ENCODE data around the gene DDAH2.

Gene DDAH2

GRCh38 chr6:31728767-31729514 lies at the start of gene DDAH2:
TSS of gene DDAH2 (minus strand) at chr6:31729299. CDS start at chr6:31729161, 138 bp downstream.
- DNase-seq (ENCODE audit: low read depth) = no peak

- DNase-seq (ENCODE audit: low read depth) = no peak
Observed at GRCh38 chr6:31778193-31778592, 49.1 kb upstream of the DDAH2 start.

- DNase-seq (ENCODE audit: low read depth) = no peak
Observed at GRCh38 chr6:31777667-31778050, 48.6 kb upstream of the DDAH2 start.

GRCh38 chr6:31776989-31777666 lies 48.0 kb upstream of the DDAH2 start, which contains the start of gene VWA7:
TSS of gene VWA7 (minus strand) at chr6:31777328. CDS start at chr6:31776779, 549 bp downstream.
- DNase-seq (ENCODE audit: low read depth) = no peak

GRCh38 chr6:31776485-31776988 lies 47.4 kb upstream of the DDAH2 start:
- no peak for DNase-seq (ENCODE audit: low read depth)

GRCh38 chr6:31775633-31776484 lies 46.8 kb upstream of the DDAH2 start:
- DNase-seq (ENCODE audit: low read depth) = no peak

- DNase-seq (ENCODE audit: low read depth) = no peak
Observed at GRCh38 chr6:31775184-31775583, 46.1 kb upstream of the DDAH2 start.

GRCh38 chr6:31771992-31772358 lies 42.9 kb upstream of the DDAH2 start:
- DNase-seq (ENCODE audit: low read depth) = no peak

GRCh38 chr6:31770860-31771259 lies 41.8 kb upstream of the DDAH2 start:
- DNase-seq (ENCODE audit: low read depth) = no peak

- DNase-seq (ENCODE audit: low read depth) = no peak
Observed at GRCh38 chr6:31769684-31770371, 40.7 kb upstream of the DDAH2 start.

- DNase-seq (ENCODE audit: low read depth) = no peak
Observed at GRCh38 chr6:31768363-31769257, 39.5 kb upstream of the DDAH2 start.

GRCh38 chr6:31767096-31767645 lies 38.1 kb upstream of the DDAH2 start:
- DNase-seq (ENCODE audit: low read depth) = no peak

- DNase-seq (ENCODE audit: low read depth) = no peak
Observed at GRCh38 chr6:31765910-31766794, 37.1 kb upstream of the DDAH2 start.

- no peak for DNase-seq (ENCODE audit: low read depth)
Observed at GRCh38 chr6:31765559-31765909, 36.4 kb upstream of the DDAH2 start.

- DNase-seq (ENCODE audit: low read depth) = no peak
Observed at GRCh38 chr6:31764198-31764597, 35.1 kb upstream of the DDAH2 start.

- DNase-seq (ENCODE audit: low read depth) = peak; percentile 32
Observed at GRCh38 chr6:31763619-31763940, 34.5 kb upstream of the DDAH2 start.

GRCh38 chr6:31762878-31763618 lies 33.9 kb upstream of the DDAH2 start:
- DNase-seq (ENCODE audit: low read depth) = no peak

- no peak for DNase-seq (ENCODE audit: low read depth)
Observed at GRCh38 chr6:31762356-31762755, 33.3 kb upstream of the DDAH2 start, which contains the start of gene SAPCD1. TSS of gene SAPCD1 (plus strand) at chr6:31762656. CDS start at chr6:31763055, 399 bp downstream.

- DNase-seq (ENCODE audit: low read depth) = no peak
Observed at GRCh38 chr6:31761343-31761742, 32.2 kb upstream of the DDAH2 start.
